Activated CD8-positive, alpha-beta memory T cell treated with anti-CD3 and anti-CD28 coated beads, Interleukin-2, amount 10 ng/mL, durations not matched to agents 7 days and 5 days (primary cell): ENCODE data around the gene KRTCAP3. TPM values are rescaled to one million over a fixed set of nuclear protein-coding genes. Genes with fewer than 3 reads are reported as not detected.

Experiments used
- ATAC-seq: fragments of 150-1000 bp; cut with Tn5 transposase; one replicate; pipeline ENCODE4 v1.10.0; 2021; ENCODE audit warnings: moderate library complexity
- CTCF ChIA-PET: fragments of 350-600 bp; sonication (Branson Sonifier 250); formaldehyde crosslinking; loops from one replicate; lab custom pipeline; 2021; ENCODE audit warnings: antibody characterized with exemption; lab: Charles Lee
- DNase-seq: peaks from one replicate; pipeline ENCODE4 v3.0.0-alpha.2; 2020
- H3K27ac Mint-ChIP-seq: one replicate; pipeline ENCODE4 v1.8.0; 2021; ENCODE audit warnings: mild to moderate bottlenecking, mixed read lengths
- H3K27me3 Mint-ChIP-seq: one replicate; pipeline ENCODE4 v1.8.0; 2021; ENCODE audit warnings: mixed read lengths
- H3K36me3 Mint-ChIP-seq: one replicate; pipeline ENCODE4 v1.8.0; 2021; ENCODE audit warnings: mild to moderate bottlenecking, mixed read lengths
- H3K4me1 Mint-ChIP-seq: one replicate; pipeline ENCODE4 v1.8.0; 2021; ENCODE audit warnings: mixed read lengths
- H3K4me3 Mint-ChIP-seq: one replicate; pipeline ENCODE4 v1.8.0; 2021; ENCODE audit warnings: mild to moderate bottlenecking, moderate library complexity, mixed read lengths
- H3K9me3 Mint-ChIP-seq: one replicate; pipeline ENCODE4 v1.8.0; 2022; ENCODE audit warnings: low read depth, mixed read lengths
- total RNA-seq, 2 experiments: library from RNA; stranded (reverse); gene quantifications; one replicate each; pipeline ENCODE4 v1.2.3, GENCODE V29; 2021

Gene KRTCAP3
- 1 to 10 TPM; 4.5 to 6.4 TPM for total RNA-seq

GRCh38 chr2:27441958-27442919, at the start of gene KRTCAP3:
KRTCAP3 (plus strand) TSS chr2:27442381; CDS start chr2:27442413, 32 bp downstream.
- Mint-ChIP-seq H3K9me3 (no peaks in the 10 kb centered on the region), H3K4me1 (peaks cover 6% of the 10 kb centered on the region), H3K27me3 (no peaks in the 10 kb centered on the region), H3K27ac (no peak within 1 kb of the TSS), H3K36me3 (peaks cover 31% of the 10 kb centered on the region), H3K4me3 (no peak within 1 kb of the TSS)
- ATAC-seq = peak; percentile 74
- peak; percentile 47 for DNase-seq
- CTCF ChIA-PET = no interaction called here

- no peaks in the 10 kb centered on the region for H3K27me3 Mint-ChIP-seq
- H3K4me3 Mint-ChIP-seq = no peak overlapping the region
- CTCF ChIA-PET = no interaction called here
- ATAC-seq (no peak), DNase-seq (no peak)
- H3K27ac Mint-ChIP-seq = peak overlapping the region; percentile 23
- no peaks in the 10 kb centered on the region for H3K9me3 Mint-ChIP-seq
- H3K36me3 Mint-ChIP-seq = peaks cover 43% of the 10 kb centered on the region
- peaks cover 35% of the 10 kb centered on the region for H3K4me1 Mint-ChIP-seq
Measured at GRCh38 chr2:27393225-27393624, 49.0 kb upstream of the KRTCAP3 start.

- H3K36me3 Mint-ChIP-seq = peaks cover 33% of the 10 kb centered on the region
- DNase-seq (no peak), ATAC-seq (no peak)
- no peaks in the 10 kb centered on the region for H3K9me3 Mint-ChIP-seq
- peak overlapping the region; percentile 61 for H3K27ac Mint-ChIP-seq
- no peak overlapping the region for H3K4me3 Mint-ChIP-seq
- CTCF ChIA-PET = no interaction called here
- no peaks in the 10 kb centered on the region for H3K27me3 Mint-ChIP-seq
- H3K4me1 Mint-ChIP-seq = peaks cover 40% of the 10 kb centered on the region
Measured at GRCh38 chr2:27398962-27399361, 43.2 kb upstream of the KRTCAP3 start.

GRCh38 chr2:27400348-27401135, 41.6 kb upstream of the KRTCAP3 start:
- DNase-seq (no peak), ATAC-seq (no peak)
- Mint-ChIP-seq H3K27me3 (no peaks in the 10 kb centered on the region), H3K4me1 (peaks cover 36% of the 10 kb centered on the region), H3K36me3 (peaks cover 32% of the 10 kb centered on the region), H3K9me3 (no peaks in the 10 kb centered on the region), H3K27ac (peak overlapping the region; percentile 12), H3K4me3 (no peak overlapping the region)
- CTCF ChIA-PET = interaction anchor here (0.7 to 1.9 kb wide), 2 partner anchors 282 to 283 kb away, joined by 3 to 4 read pairs; no protein-coding TSS in a partner anchor

- peak overlapping the region; percentile 79 for H3K4me3 Mint-ChIP-seq
- peaks cover 22% of the 10 kb centered on the region for H3K36me3 Mint-ChIP-seq
- peaks cover 4% of the 10 kb centered on the region for H3K27me3 Mint-ChIP-seq
- no peak for ATAC-seq
- peaks cover 2% of the 10 kb centered on the region for H3K9me3 Mint-ChIP-seq
- peak overlapping the region; percentile 82 for H3K27ac Mint-ChIP-seq
- H3K4me1 Mint-ChIP-seq = peaks cover 42% of the 10 kb centered on the region
- CTCF ChIA-PET = interaction anchor here (1.0 to 4.2 kb wide), 3 partner anchors 20 to 275 kb away, joined by 6 to 32 read pairs (median 22); partner anchors contain the start of gene NRBP1
- no peak for DNase-seq
Measured at GRCh38 chr2:27407798-27408491, 34.2 kb upstream of the KRTCAP3 start.

- Mint-ChIP-seq H3K27me3 (peaks cover 4% of the 10 kb centered on the region), H3K9me3 (peaks cover 2% of the 10 kb centered on the region), H3K36me3 (peaks cover 18% of the 10 kb centered on the region)
Measured at GRCh38 chr2:27408601-27409320, 33.4 kb upstream of the KRTCAP3 start.

GRCh38 chr2:27409321-27410073, 32.7 kb upstream of the KRTCAP3 start, which contains the start of gene PPM1G:
PPM1G (minus strand) TSS chr2:27409591; CDS start chr2:27409422, 169 bp downstream.
- peaks cover 15% of the 10 kb centered on the region for H3K36me3 Mint-ChIP-seq
- ATAC-seq (peak; percentile 97), DNase-seq (peak; percentile 97)
- peaks cover 2% of the 10 kb centered on the region for H3K9me3 Mint-ChIP-seq
- CTCF ChIA-PET = interaction anchor here (1.0 to 4.2 kb wide), 12 partner anchors 16 to 274 kb away, joined by 3 to 32 read pairs (median 6); partner anchors contain the start of genes CCDC121, GPN1, GTF3C2 and NRBP1
- peak within 1 kb of the TSS; percentile 79 for H3K4me3 Mint-ChIP-seq
- peaks cover 4% of the 10 kb centered on the region for H3K27me3 Mint-ChIP-seq
- peaks cover 39% of the 10 kb centered on the region for H3K4me1 Mint-ChIP-seq
- H3K27ac Mint-ChIP-seq = peak within 1 kb of the TSS; percentile 90

More at GRCh38 chr2:27408601-27409320, 33.4 kb upstream of the KRTCAP3 start:
- Mint-ChIP-seq H3K4me1 (peaks cover 40% of the 10 kb centered on the region), H3K27ac (peak overlapping the region; percentile 82), H3K4me3 (peak overlapping the region; percentile 79)
- CTCF ChIA-PET = interaction anchor here (1.0 to 4.2 kb wide), 8 partner anchors 20 to 274 kb away, joined by 4 to 32 read pairs (median 6); partner anchors contain the start of genes GTF3C2, NRBP1 and SNX17
- DNase-seq (no peak), ATAC-seq (peak; percentile 30)

- Mint-ChIP-seq H3K4me3 (no peak overlapping the region), H3K9me3 (peaks cover 2% of the 10 kb centered on the region), H3K27ac (no peak overlapping the region), H3K27me3 (peaks cover 4% of the 10 kb centered on the region), H3K4me1 (peaks cover 24% of the 10 kb centered on the region), H3K36me3 (peaks cover 2% of the 10 kb centered on the region)
- DNase-seq (no peak), ATAC-seq (no peak)
- CTCF ChIA-PET = no interaction called here
Measured at GRCh38 chr2:27412419-27413152, 29.6 kb upstream of the KRTCAP3 start.

GRCh38 chr2:27416151-27416550, 26.0 kb upstream of the KRTCAP3 start:
- peaks cover 9% of the 10 kb centered on the region for H3K4me1 Mint-ChIP-seq
- no peak overlapping the region for H3K4me3 Mint-ChIP-seq
- CTCF ChIA-PET = no interaction called here
- ATAC-seq (no peak), DNase-seq (no peak)
- H3K36me3 Mint-ChIP-seq = peaks cover 1% of the 10 kb centered on the region
- peaks cover 10% of the 10 kb centered on the region for H3K27me3 Mint-ChIP-seq
- H3K27ac Mint-ChIP-seq = no peak overlapping the region
- peaks cover 2% of the 10 kb centered on the region for H3K9me3 Mint-ChIP-seq

- H3K27ac Mint-ChIP-seq = no peak overlapping the region
- no peaks in the 10 kb centered on the region for H3K4me1 Mint-ChIP-seq
- H3K4me3 Mint-ChIP-seq = no peak overlapping the region
- H3K27me3 Mint-ChIP-seq = peaks cover 8% of the 10 kb centered on the region
- ATAC-seq (no peak), DNase-seq (no peak)
- no peaks in the 10 kb centered on the region for H3K9me3 Mint-ChIP-seq
- CTCF ChIA-PET = no interaction called here
- no peaks in the 10 kb centered on the region for H3K36me3 Mint-ChIP-seq
Measured at GRCh38 chr2:27420996-27421395, 21.2 kb upstream of the KRTCAP3 start.

- Mint-ChIP-seq H3K4me1 (no peaks in the 10 kb centered on the region), H3K27me3 (peaks cover 8% of the 10 kb centered on the region), H3K36me3 (no peaks in the 10 kb centered on the region), H3K27ac (no peak overlapping the region), H3K4me3 (no peak overlapping the region), H3K9me3 (no peaks in the 10 kb centered on the region)
- no peak for DNase-seq
- ATAC-seq = no peak
- CTCF ChIA-PET = no interaction called here
Measured at GRCh38 chr2:27421660-27422250, 20.4 kb upstream of the KRTCAP3 start.
